Naive thymus-derived CD8-positive, alpha-beta T cell (primary cell): ENCODE data around the gene MICU1. TPM values are rescaled to one million over a fixed set of nuclear protein-coding genes. Genes with fewer than 3 reads are reported as not detected.
"Not testable (repeated sequence)": the region's sequence is repeated elsewhere in the genome, so short reads cannot be mapped to it uniquely, and the experiment has no call there.

Experiments used
- ATAC-seq, 2 donors: fragments of 150-1000 bp; cut with Tn5 transposase in 1 of 2; sonication (Bioruptor Pico), chemical (Tn5 transposase) in 1 of 2; 1 replicate in 1 of 2; 2 replicates in 1 of 2; pipeline ENCODE4 v1.10.0; 2021; ENCODE audit warnings: mild to moderate bottlenecking in 2 of 2, moderate library complexity in 2 of 2
- POLR2A ChIA-PET: fragments of 350-600 bp; sonication (Branson Sonifier 250); formaldehyde crosslinking; loops from one replicate; lab custom pipeline; 2021; ENCODE audit warnings: antibody characterized with exemption; lab: Charles Lee
- DNase-seq, 10 donors: peaks; one replicate each; pipeline versions ENCODE4 v3.0.0 to v3.0.0-alpha.2; 2020 to 2022
- H3K27ac Mint-ChIP-seq, 10 donors: one replicate each; pipeline ENCODE4 v1.8.0; 2020 to 2022; ENCODE audit warnings: mild to moderate bottlenecking in 10 of 10, mixed read lengths in 10 of 10, moderate library complexity in 4 of 10, inconsistent platforms in 1 of 10
- H3K27me3 Mint-ChIP-seq, 5 donors: one replicate each; pipeline ENCODE4 v1.8.0; 2021 to 2022; ENCODE audit warnings: mixed read lengths in 5 of 5
- H3K36me3 Mint-ChIP-seq, 3 donors: one replicate each; pipeline ENCODE4 v1.8.0; 2020 to 2022; ENCODE audit warnings: mixed read lengths in 3 of 3, mild to moderate bottlenecking in 2 of 3, inconsistent platforms in 1 of 3
- H3K4me1 Mint-ChIP-seq, 4 donors: one replicate each; pipeline ENCODE4 v1.8.0; 2021 to 2022; ENCODE audit warnings: mixed read lengths in 4 of 4
- H3K4me3 Mint-ChIP-seq, 10 donors: one replicate each; pipeline ENCODE4 v1.8.0; 2020 to 2022; ENCODE audit warnings: mild to moderate bottlenecking in 10 of 10, mixed read lengths in 10 of 10, moderate library complexity in 6 of 10, inconsistent platforms in 1 of 10
- H3K9me3 Mint-ChIP-seq, 9 donors: one replicate each; pipeline ENCODE4 v1.8.0; 2020 to 2022; ENCODE audit warnings: mixed read lengths in 9 of 9, mild to moderate bottlenecking in 3 of 9, inconsistent platforms in 1 of 9, moderate library complexity in 1 of 9
- polyA plus RNA-seq, 3 donors: library from polyadenylated mRNA; unstranded; fragments of 300-500 nt; fragmentation: Illumina TruSeq; gene quantifications; one replicate each; pipeline ENCODE4 v1.2.3, GENCODE V29; 2021
- total RNA-seq, 8 experiments: library from RNA in 2 of 8; stranded (reverse) in 2 of 8; gene quantifications; one replicate each; pipeline ENCODE4 v1.2.3 and lab custom pipeline; 2021 to 2026

Gene MICU1
- total and polyA plus RNA-seq, 5 experiments from 2014 or later: 20.7 to 26.4 (median 24.1) TPM

DNA sequence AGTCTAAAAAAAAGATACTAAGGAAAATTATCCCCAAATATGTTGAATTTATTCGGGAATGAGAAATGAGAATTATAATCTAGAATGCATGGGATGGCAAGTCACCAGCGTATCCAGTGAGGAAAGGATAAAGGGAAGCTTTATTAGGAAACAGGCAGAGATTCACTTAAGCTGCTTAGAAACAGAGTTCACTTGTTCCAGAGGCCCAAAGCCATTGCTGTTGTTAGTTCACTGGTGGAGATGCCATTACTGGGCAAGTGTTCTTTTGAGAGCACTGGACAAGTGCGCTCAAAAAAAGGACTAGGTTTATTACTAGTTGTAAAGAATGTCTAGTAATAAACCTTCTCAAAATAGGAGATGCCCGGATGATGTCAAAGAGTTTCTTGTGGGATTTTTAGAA lies 51.2 kb downstream of the MICU1 start:
- POLR2A ChIA-PET: no interaction called here
- Mint-ChIP-seq H3K9me3 (no peaks in the 10 kb centered on the region), H3K4me1 (peaks cover 0 to 5% (median 4%) of the 10 kb centered on the region in 4 donors), H3K36me3 (peaks cover 0 to 3% (median 0%) of the 10 kb centered on the region in 3 donors), H3K4me3 (no peak overlapping the region), H3K27ac (no peak overlapping the region), H3K27me3 (no peaks in the 10 kb centered on the region)
- no peak for ATAC-seq
- DNase-seq: no peak

DNA sequence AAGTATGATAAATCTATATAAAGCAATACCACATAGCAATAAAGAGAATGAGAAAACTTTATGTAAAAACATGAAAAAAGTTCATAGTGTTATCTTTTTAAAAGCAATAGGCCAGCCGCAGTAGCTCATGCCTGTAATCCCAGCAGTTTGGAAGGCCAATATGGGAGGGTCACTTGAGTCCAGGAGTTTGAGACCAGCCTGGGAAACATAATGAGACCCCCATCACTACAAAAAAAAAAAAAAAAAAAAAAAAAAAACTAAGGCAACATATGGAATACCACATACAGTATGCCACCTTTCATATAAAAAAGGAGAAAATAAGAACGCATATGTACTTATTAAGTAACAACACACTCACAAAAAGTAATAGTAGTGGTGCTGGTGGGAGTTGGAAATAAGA lies 52.8 kb downstream of the MICU1 start:
- POLR2A ChIA-PET: no interaction called here
- H3K9me3 Mint-ChIP-seq: no peaks in the 10 kb centered on the region
- no peak overlapping the region for H3K4me3 Mint-ChIP-seq
- H3K36me3 Mint-ChIP-seq: peaks cover 0 to 6% (median 0%) of the 10 kb centered on the region in 3 donors
- H3K4me1 Mint-ChIP-seq: peaks cover 3 to 10% (median 6%) of the 10 kb centered on the region in 4 donors
- ATAC-seq (no peak), DNase-seq (no peak)
- no peak overlapping the region for H3K27ac Mint-ChIP-seq
- H3K27me3 Mint-ChIP-seq: no peaks in the 10 kb centered on the region

DNA sequence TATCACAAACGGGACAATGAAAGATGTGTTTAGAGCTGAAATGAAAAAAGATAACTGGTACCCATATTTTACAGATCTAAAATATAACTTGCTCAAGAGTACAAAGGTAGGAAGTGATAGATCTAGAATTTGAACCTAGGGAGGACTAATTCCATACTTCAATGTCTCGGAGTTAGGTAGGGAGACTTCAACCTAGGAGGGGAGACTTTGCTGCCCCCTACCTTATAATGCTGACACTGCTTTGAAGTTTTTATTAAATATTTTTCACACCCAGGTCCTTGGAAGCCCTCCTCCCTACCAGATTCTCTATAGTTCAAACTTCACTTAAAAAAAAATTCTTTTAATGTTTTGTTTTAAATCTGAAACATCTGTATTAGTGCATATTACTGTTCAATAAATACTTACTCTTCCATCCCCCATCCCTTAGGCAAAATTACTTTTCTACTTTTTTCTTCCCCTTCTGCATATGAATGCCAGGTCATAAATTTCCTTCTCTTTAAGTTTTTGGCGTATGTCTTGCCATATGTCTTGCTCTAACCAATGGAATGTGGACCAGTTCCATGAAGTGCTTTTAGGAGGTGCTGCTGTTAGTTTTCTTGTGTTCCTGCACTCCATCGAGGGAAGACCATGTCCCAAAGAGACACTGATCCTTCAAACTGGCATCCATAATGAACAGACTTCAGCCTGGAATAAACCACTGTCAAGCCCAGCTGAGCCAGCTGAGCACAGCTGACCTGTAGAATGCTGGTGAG lies 57.8 kb downstream of the MICU1 start:
- peak overlapping the region in 1 of 10 donors; percentile 48 for H3K27ac Mint-ChIP-seq
- no peaks in the 10 kb centered on the region for H3K9me3 Mint-ChIP-seq
- peaks cover 0 to 36% (median 26%) of the 10 kb centered on the region in 3 donors for H3K36me3 Mint-ChIP-seq
- POLR2A ChIA-PET: no interaction called here
- peaks cover 5 to 13% (median 9%) of the 10 kb centered on the region in 4 donors for H3K4me1 Mint-ChIP-seq
- no peak for ATAC-seq
- no peak for DNase-seq
- H3K27me3 Mint-ChIP-seq: no peaks in the 10 kb centered on the region
- no peak overlapping the region for H3K4me3 Mint-ChIP-seq

DNA sequence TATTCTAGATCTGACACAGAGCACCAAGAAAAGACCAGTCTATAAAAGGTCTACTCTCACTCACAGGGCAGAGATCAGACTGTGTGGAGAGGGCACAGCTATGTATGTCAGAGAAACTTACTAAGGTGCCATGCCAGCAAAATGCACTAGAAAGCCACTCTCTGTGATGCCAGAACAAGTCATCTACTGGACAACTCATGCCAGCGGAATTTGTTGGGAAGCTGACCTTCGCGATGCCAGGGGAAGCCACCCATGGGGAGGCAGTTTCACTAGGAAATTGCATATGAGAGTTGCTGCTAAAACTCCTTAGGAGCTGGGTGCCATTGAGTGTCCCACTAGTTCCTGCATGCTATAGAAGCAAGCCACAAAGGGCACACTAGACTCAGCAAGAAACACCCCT lies 58.5 kb downstream of the MICU1 start:
- H3K4me3 Mint-ChIP-seq: no peak overlapping the region
- peaks cover 2 to 43% (median 31%) of the 10 kb centered on the region in 3 donors for H3K36me3 Mint-ChIP-seq
- POLR2A ChIA-PET: no interaction called here
- H3K27ac Mint-ChIP-seq: no peak overlapping the region
- DNase-seq: no peak
- H3K27me3 Mint-ChIP-seq: no peaks in the 10 kb centered on the region
- no peak for ATAC-seq
- H3K9me3 Mint-ChIP-seq: no peaks in the 10 kb centered on the region
- peaks cover 5 to 19% (median 9%) of the 10 kb centered on the region in 4 donors for H3K4me1 Mint-ChIP-seq

DNA sequence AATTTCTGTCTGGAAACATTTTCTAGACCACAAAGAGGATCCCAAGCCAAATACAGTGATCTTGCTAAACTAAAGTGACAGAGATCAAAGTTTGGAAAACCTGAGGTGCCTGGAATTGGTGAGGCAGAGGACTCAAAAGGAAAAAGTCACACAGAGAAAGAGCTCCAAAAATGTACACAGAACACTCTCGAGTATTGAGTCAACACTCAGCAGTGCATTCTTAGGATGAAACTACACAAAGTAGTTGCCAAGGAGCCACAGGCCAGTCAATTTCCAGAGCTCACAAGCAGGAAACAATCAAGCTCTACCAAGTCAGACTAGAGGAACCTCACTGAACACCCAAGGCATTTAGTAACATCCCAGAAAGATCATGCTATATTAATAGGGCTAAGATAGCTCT lies 61.3 kb downstream of the MICU1 start:
- POLR2A ChIA-PET: no interaction called here
- H3K36me3 Mint-ChIP-seq: peaks cover 17 to 69% (median 51%) of the 10 kb centered on the region in 3 donors

DNA sequence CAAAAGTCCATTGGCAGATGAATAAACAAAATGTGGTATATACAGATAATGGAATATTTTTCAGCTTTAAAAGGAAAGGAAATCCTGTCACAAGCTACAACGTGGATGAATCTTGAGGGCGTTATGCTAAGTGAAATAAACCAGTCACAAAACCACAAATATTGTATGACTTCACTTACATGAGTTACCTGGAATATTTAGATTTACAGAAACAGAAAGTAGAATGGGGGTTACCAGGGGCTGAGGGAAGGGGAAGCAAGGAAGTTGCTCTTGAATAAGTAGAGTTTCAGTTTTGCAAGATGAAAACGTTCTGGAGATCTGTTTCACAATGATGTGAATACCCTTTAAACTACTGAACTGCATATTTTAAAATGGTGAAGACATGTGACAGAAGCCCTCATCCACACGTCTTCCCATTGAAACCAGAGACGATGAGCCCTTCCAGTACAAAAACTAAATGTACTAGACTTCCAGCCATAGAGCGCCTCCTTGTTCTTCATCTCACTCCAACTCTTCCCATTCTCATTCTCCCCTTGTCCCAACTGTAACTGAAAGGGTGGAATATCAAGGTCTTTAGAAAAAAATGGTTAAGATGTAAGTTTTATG lies 62.4 kb downstream of the MICU1 start:
- peaks cover 17 to 76% (median 53%) of the 10 kb centered on the region in 3 donors for H3K36me3 Mint-ChIP-seq
- H3K4me1 Mint-ChIP-seq: peaks cover 3 to 27% (median 8%) of the 10 kb centered on the region in 4 donors
- peak overlapping the region in 1 of 10 donors; percentile 40 for H3K4me3 Mint-ChIP-seq
- H3K9me3 Mint-ChIP-seq: no peaks in the 10 kb centered on the region
- DNase-seq (no peak), ATAC-seq (no peak)
- H3K27me3 Mint-ChIP-seq: no peaks in the 10 kb centered on the region
- H3K27ac Mint-ChIP-seq: peak overlapping the region in 7 of 10 donors; percentile 21 to 77 (median 58)
- POLR2A ChIA-PET: no interaction called here

More for the DNA sequence above, 61.3 kb downstream of the MICU1 start:
- Mint-ChIP-seq H3K27ac (no peak overlapping the region), H3K4me1 (peaks cover 4 to 28% (median 8%) of the 10 kb centered on the region in 4 donors), H3K4me3 (no peak overlapping the region), H3K9me3 (no peaks in the 10 kb centered on the region), H3K27me3 (no peaks in the 10 kb centered on the region)
- DNase-seq (no peak), ATAC-seq (no peak)

DNA sequence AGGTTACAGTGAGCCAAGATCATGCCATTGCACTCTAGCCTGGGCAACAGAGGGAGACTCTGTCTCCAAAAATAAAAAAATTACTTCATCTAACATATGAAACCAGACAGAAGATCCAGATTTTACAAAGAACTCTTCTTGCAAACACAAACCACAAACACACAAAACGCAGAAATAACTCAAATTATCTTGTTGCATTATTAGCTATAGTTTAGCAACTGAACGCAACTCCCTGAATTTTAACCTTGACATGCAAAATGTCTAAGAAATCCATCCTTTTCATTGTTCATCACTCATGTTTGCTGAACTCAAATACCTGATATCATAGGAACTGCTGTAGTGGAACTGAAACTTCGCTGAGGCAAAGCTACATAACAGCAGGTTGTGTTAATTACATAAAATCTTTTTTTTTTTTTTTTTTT lies 64.1 kb downstream of the MICU1 start:
- H3K36me3 Mint-ChIP-seq: peaks cover 17 to 85% (median 63%) of the 10 kb centered on the region in 3 donors
- POLR2A ChIA-PET: no interaction called here

DNA sequence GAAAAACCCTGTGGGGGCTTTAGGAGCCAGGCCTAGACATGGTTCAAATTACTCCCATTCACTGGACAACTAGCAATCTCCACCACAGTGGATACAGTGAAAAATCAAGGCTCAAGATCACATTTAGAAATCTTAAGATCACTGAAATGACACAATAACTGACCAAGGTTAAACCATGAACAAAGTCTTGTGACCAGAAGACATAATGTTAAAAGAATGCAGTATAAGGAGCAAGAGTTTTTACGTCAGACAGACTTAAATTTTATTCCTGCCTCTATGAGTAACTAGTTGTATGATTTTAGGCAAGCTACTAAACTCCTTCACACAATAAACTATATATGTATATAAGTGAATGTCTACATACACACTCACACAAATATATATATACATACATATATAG lies 68.5 kb downstream of the MICU1 start:
- Mint-ChIP-seq H3K27ac (no peak overlapping the region), H3K36me3 (peaks cover 15 to 63% (median 39%) of the 10 kb centered on the region in 3 donors), H3K27me3 (no peaks in the 10 kb centered on the region), H3K4me1 (peaks cover 0 to 8% (median 1%) of the 10 kb centered on the region in 4 donors), H3K4me3 (no peak overlapping the region), H3K9me3 (no peaks in the 10 kb centered on the region)
- POLR2A ChIA-PET: no interaction called here
- DNase-seq (no peak), ATAC-seq (no peak)

More for the DNA sequence above, 64.1 kb downstream of the MICU1 start:
- H3K9me3 Mint-ChIP-seq: no peaks in the 10 kb centered on the region
- no peaks in the 10 kb centered on the region for H3K27me3 Mint-ChIP-seq
- ATAC-seq (no peak), DNase-seq (no peak)
- peak overlapping the region in 1 of 10 donors; percentile 43 for H3K27ac Mint-ChIP-seq
- H3K4me3 Mint-ChIP-seq: no peak overlapping the region
- peaks cover 2 to 24% (median 6%) of the 10 kb centered on the region in 4 donors for H3K4me1 Mint-ChIP-seq

DNA sequence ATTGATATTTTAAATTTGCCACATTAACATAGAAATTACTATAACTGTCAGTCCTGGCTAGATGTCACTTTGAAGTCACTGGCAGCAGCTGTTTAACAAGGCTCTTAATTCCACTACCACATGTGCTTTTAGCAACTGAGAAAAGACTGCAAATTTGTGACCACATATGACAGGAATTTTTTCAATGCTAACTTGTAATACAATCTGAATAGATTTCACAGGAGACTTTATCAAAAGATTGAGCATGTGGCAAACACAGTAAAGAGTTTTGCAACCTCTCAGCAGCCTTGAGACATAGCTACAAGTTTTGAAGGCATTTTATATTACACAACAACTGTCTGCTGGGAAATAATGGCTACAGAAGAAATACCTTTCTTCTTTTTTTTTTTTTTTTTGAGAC lies 73.0 kb downstream of the MICU1 start:
- Mint-ChIP-seq H3K4me3 (no peak overlapping the region), H3K36me3 (peaks cover 7 to 61% (median 33%) of the 10 kb centered on the region in 3 donors), H3K4me1 (no peaks in the 10 kb centered on the region), H3K27me3 (no peaks in the 10 kb centered on the region), H3K9me3 (no peaks in the 10 kb centered on the region), H3K27ac (no peak overlapping the region)
- ATAC-seq (no peak), DNase-seq (no peak)
- POLR2A ChIA-PET: no interaction called here

DNA sequence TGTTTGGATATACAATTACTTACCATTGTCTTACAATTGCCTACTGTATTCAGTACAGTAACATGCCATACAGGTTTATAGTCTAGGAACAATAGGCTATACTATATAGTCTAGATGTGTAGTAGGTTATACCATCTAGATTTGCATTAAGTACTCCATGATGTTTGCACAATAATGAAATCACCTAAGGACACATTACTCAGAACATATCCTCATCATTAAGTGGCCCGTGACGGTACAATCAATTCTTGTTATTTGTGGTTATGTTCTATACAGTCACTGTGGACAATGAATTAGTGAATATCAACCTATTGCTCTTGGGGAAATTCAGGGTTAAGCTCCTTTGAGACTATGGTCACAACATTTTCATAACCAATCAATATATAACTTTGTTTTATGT lies 75.6 kb downstream of the MICU1 start:
- ATAC-seq (no peak), DNase-seq (no peak)
- H3K27me3 Mint-ChIP-seq: no peaks in the 10 kb centered on the region
- POLR2A ChIA-PET: interaction anchor here (0.6 kb wide), 1 partner anchor 51 kb away, joined by 4 read pairs; no protein-coding TSS in a partner anchor
- H3K27ac Mint-ChIP-seq: no peak overlapping the region
- H3K4me3 Mint-ChIP-seq: no peak overlapping the region
- H3K4me1 Mint-ChIP-seq: no peaks in the 10 kb centered on the region
- H3K36me3 Mint-ChIP-seq: peaks cover 11 to 68% (median 37%) of the 10 kb centered on the region in 3 donors
- no peaks in the 10 kb centered on the region for H3K9me3 Mint-ChIP-seq

DNA sequence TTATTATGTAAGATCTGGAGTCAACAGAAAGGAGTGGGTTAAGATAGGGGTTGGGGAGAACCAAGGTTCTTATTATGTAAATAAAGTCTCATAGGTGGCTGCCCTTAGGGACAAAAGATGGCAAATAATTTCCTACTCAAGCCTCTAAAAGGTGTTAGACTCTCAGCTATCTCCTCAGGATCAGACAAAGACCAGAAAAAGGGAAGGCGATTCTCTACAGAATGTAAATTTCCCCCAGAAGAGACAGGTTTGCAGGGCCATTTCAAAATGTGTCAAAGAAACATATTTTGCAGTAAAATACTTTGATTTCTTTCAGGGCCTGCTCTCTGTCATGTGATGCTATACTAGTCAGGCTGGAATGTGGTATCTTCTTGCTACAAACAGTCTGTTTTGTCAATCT lies 80.3 kb downstream of the MICU1 start:
- Mint-ChIP-seq H3K9me3 (peaks cover 0 to 30% (median 7%) of the 10 kb centered on the region in 9 donors), H3K4me3 (no peak overlapping the region), H3K27me3 (no peaks in the 10 kb centered on the region), H3K36me3 (peaks cover 39 to 82% (median 74%) of the 10 kb centered on the region in 3 donors), H3K27ac (no peak overlapping the region), H3K4me1 (no peaks in the 10 kb centered on the region)
- no peak for ATAC-seq
- POLR2A ChIA-PET: no interaction called here
- DNase-seq: no peak

DNA sequence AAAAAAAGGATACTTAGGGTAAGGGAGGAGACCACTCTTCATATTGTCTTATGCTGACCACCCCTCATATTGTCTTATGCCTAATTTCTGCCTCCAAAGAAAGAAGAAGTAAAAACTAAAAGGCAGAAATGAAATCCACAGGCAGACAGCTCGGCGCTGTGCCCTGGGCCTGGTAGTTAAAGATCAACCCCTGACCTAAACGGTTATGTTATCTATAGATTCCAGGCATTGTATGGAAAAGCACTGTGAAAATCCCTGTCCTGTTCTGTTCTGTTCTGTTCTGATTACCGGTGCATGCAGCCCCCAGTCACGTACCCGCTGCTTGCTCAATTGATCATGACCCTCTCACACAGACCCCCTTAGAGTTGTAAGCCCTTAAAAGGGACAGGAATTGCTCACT lies 82.0 kb downstream of the MICU1 start:
- H3K36me3 Mint-ChIP-seq: peaks cover 39 to 73% (median 71%) of the 10 kb centered on the region in 3 donors
- H3K27ac Mint-ChIP-seq, H3K27me3 Mint-ChIP-seq: not testable (repeated sequence)

DNA sequence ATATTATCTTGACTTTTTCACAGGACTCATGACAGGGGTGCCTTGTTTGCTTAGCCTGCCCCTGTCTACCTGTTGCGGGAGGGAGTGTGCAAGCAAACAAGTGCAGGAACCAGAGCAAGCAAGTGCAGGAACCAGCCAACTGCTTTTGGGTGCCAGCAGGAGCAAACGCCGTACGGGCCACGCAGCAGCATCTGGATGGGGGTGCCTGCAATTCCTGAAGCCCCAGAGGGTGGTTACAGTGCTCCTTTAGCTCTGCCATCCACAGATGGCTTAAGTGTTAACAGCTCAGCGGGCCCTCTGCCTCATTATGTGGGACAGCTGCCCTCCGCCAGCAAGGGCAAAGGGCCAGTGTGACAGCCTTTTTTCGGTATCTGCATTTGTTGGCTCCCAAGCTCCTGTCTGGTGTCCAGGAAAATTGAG lies 83.5 kb downstream of the MICU1 start:
- DNase-seq (no peak), ATAC-seq (no peak)
- Mint-ChIP-seq H3K4me3 (no peak overlapping the region), H3K27me3 (no peaks in the 10 kb centered on the region), H3K36me3 (peaks cover 32 to 65% (median 62%) of the 10 kb centered on the region in 3 donors), H3K27ac (peak overlapping the region in 1 of 10 donors; percentile 54), H3K4me1 (peaks cover 0 to 5% (median 1%) of the 10 kb centered on the region in 4 donors), H3K9me3 (peaks cover 0 to 30% (median 7%) of the 10 kb centered on the region in 9 donors)
- POLR2A ChIA-PET: no interaction called here

More for the DNA sequence above, 82.0 kb downstream of the MICU1 start:
- H3K9me3 Mint-ChIP-seq: peaks cover 0 to 30% (median 7%) of the 10 kb centered on the region in 9 donors
- ATAC-seq, H3K4me3 Mint-ChIP-seq, H3K4me1 Mint-ChIP-seq, DNase-seq, POLR2A ChIA-PET: not testable (repeated sequence)
